Measurements from ENCODE around the gene COX8C.
"Not testable (repeated sequence)": the region's sequence is repeated elsewhere in the genome, so short reads cannot be mapped to it uniquely, and the experiment has no call there.

Gene COX8C

GRCh38 chr14:93368996-93369712 is 22.2 kb downstream of the COX8C start:
- no peak for DNase-seq (ENCODE audit: extremely low read depth in 1 of 2, low read depth in 1 of 2)

GRCh38 chr14:93369713-93370266 is 22.8 kb downstream of the COX8C start:
- DNase-seq (ENCODE audit: extremely low read depth in 1 of 2, low read depth in 1 of 2), result no peak

- DNase-seq (ENCODE audit: extremely low read depth in 1 of 2, low read depth in 1 of 2), result no peak
Measured at GRCh38 chr14:93375673-93376156, 28.7 kb downstream of the COX8C start.

- DNase-seq (ENCODE audit: extremely low read depth in 1 of 2, low read depth in 1 of 2), result no peak
Measured at GRCh38 chr14:93379831-93380230, 32.8 kb downstream of the COX8C start.

GRCh38 chr14:93381644-93382043 is 34.7 kb downstream of the COX8C start:
- no peak for DNase-seq (ENCODE audit: extremely low read depth in 1 of 2, low read depth in 1 of 2)

- DNase-seq (ENCODE audit: extremely low read depth in 1 of 2, low read depth in 1 of 2), result not testable (repeated sequence)
Measured at GRCh38 chr14:93384256-93384655, 37.3 kb downstream of the COX8C start.

- no peak for DNase-seq (ENCODE audit: extremely low read depth in 1 of 2, low read depth in 1 of 2)
Measured at GRCh38 chr14:93395231-93395630, 48.2 kb downstream of the COX8C start.

- no peak for DNase-seq (ENCODE audit: extremely low read depth in 1 of 2, low read depth in 1 of 2)
Measured at GRCh38 chr14:93396456-93396855, 49.5 kb downstream of the COX8C start.
